Hematopoietic multipotent progenitor cell treated with erythropoietin and hydrocortisone succinate and interleukin-3 and kit ligand, for 8 days (in vitro differentiated cells): ENCODE data around the gene DERL2.
A peak's percentile ranks its signal among the peaks of the same experiment; 100 is the strongest.
"Not testable (repeated sequence)": the region's sequence is repeated elsewhere in the genome, so short reads cannot be mapped to it uniquely, and the experiment has no call there.

Experiments
- DNase-seq: peaks from one replicate; pipeline ENCODE4 v3.0.0-alpha.2; 2015

Gene DERL2

GRCh38 chr17:5435781-5436315 lies 50.1 kb downstream of the DERL2 start:
- DNase-seq: peak; percentile 30

- DNase-seq: peak; percentile 33
Measured at GRCh38 chr17:5434984-5435383, 51.0 kb downstream of the DERL2 start.

DNA sequence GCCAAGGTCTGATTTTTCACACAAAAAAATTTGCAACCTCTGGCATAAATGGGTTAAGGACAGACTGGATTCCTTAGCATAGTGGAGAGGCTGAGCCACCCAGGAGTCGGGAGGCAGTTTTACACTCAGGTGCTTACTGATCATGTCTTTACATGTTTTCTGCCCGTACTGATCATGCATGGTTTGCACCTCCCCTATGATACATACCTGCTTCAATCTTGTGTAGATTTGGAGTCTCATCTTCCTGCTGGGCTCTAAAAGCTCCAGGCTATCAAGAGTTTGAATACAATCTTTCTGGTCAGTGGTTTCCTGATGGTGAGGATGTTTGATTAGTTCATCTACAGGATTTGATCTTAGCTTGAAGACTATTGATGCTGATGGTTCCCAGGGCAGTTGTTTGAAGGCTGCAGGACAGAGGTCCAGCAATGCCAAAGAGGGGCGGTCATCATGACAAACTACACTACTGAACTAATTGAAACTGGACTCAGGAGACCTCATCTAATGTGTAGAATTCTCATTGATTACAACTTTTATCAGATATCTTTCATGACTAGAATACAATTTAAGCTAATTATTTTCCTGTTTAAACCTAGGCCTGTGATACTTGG lies 53.9 kb downstream of the DERL2 start:
- no peak for DNase-seq

GRCh38 chr17:5431234-5431633 lies 54.7 kb downstream of the DERL2 start:
- DNase-seq: not testable (repeated sequence)

DNA sequence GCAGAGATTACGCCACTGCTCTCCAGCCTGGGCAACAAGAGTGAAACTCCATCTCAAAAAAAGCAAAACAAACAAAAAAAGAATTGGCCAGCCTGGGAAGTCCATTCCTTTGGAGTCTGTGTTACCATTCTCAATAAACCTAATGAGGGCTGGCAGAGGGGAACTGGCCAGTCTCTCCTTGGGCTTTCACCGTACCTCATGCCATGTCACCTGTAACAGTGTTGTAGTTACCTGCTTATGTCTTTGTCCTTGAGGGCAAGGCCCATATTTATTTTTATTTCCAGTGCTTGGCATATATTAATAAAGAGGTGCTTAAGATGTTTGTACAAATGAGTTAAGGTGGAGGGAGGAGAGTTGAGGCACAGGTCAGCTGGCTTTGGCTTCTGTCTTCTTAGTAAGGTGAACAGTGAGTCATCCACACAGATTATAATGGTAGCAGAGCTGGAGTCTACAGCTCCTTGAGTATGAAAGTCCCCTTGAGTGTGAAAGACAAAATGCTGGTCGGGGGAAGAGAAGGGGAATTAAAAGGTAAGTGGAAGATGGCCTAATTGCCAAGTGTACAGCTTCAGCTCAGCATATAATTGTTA lies 55.5 kb downstream of the DERL2 start:
- DNase-seq: no peak

- no peak for DNase-seq
Measured at GRCh38 chr17:5429191-5429887, 56.6 kb downstream of the DERL2 start.

DNA sequence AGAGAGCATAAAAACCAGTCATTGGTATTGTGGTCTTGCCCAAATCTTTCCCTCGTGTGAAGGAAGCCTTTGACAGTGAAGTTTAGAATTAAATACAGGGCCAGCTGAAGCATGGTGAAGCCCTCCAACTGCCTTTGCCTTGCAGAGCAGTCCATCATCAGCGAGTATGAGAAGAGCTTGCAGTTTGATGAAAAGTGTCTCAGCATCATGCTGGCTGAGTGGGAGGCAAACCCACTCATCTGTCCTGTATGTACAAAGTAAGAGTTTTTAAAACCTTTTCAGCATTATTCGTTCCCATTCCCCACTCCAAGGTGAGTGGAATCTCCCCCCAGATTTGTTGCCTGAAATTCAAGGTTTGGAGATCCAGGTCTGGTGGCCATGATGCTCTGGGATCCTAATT lies 60.2 kb downstream of the DERL2 start:
- DNase-seq: no peak

DNA sequence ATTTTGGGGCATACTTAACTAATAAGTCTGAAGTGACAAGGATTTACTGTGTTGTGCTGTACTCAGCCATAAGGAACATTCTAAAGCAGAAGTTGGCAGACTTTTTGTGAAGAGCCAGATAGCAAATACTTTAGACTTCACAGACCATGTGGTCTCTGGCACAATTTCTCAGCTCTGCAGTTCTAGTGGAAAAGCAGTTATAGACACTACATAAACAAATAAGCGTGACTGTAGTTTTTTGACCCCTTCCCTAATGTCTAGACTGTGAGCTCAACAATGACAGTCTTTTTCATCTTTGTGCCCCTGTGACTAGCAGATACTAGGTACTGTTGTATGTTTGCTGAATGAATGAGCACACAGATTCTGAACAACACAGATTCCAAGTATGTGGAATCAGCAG lies 61.1 kb downstream of the DERL2 start:
- DNase-seq: no peak

GRCh38 chr17:5422505-5422904 lies 63.5 kb downstream of the DERL2 start:
- DNase-seq: no peak
